Activated T-cell treated with anti-CD3 and anti-CD28 coated beads for 4 hours (primary cell): Measurements from ENCODE around the gene MARCHF3.
"Not testable (repeated sequence)": the region's sequence is repeated elsewhere in the genome, so short reads cannot be mapped to it uniquely, and the experiment has no call there.

ENCODE experiments used
- DNase-seq: peaks from one replicate; pipeline ENCODE4 v3.0.0-alpha.2; 2020

Gene MARCHF3

GRCh38 chr5:127046343-127047072 lies 16.1 kb upstream of the MARCHF3 start:
- no peak for DNase-seq

- DNase-seq = no peak
Observed at GRCh38 chr5:127042593-127042992, 12.2 kb upstream of the MARCHF3 start.

DNA sequence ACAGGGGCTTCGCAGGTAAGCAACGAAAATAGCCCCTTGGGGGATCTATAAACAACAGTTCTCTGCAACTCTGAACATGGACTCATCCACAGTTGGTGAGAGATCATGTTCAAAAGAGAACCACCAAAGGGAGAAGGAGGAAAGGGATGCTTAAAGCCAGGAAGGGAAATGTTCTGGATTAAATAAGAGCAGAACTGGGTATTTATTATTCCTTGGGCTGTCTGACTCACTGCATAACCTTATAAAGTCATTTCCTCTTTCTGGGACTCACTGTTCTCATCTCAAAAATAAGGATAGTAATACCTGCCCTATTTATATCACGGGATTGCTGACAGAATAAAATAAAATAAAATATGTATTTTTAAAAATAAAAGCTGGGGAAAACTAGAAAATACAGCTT lies 11.2 kb upstream of the MARCHF3 start:
- no peak for DNase-seq

GRCh38 chr5:127040796-127041520 lies 10.6 kb upstream of the MARCHF3 start:
- DNase-seq = no peak

- no peak for DNase-seq
Observed at GRCh38 chr5:127038550-127038949, 8.2 kb upstream of the MARCHF3 start.

- no peak for DNase-seq
Observed at GRCh38 chr5:127031863-127032232, 1.5 kb upstream of the MARCHF3 start.

- no peak for DNase-seq
Observed at GRCh38 chr5:127031147-127031862, 947 bp upstream of the MARCHF3 start.

- no peak for DNase-seq
Observed at GRCh38 chr5:127029581-127030258, 638 bp downstream of the MARCHF3 start.

GRCh38 chr5:127028822-127029457 lies 1.4 kb downstream of the MARCHF3 start:
- DNase-seq = no peak

DNA sequence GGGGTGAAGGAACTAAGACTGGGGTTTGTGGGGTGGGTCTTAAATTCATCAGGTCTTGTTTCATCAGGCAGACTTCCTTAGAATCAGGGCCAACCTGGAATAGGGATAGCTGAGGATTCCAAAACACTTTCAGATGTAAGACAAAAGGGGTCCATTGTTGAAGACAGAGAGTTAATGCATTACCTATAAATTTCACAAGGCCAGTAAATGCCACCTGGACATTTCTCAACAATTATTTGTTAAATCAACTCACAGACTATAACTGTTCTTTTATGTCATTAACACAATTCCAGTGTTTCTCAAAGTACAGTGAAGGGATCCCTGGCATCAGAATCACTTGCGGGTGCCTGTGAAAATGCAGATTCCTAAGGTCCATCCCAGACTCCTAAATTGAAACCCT lies 2.8 kb downstream of the MARCHF3 start:
- no peak for DNase-seq

DNA sequence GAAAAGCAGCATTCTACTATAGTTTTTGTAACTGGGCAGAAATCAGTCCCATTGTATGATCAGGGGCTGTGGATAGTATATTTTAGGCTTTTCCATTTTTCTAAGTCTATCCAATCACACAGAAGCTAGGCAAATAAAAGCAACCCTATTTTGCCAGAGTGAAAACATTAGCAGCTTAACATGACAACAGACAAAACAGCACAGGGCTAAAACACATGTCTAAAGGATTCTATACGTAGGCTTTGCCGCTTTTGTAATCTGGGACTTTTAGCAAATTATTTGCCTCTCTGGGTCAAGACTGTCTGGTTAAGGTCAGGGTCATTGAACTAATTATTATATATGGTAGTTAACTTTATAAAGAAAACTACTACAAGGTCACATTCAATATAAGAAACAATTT lies 4.2 kb downstream of the MARCHF3 start:
- no peak for DNase-seq

DNA sequence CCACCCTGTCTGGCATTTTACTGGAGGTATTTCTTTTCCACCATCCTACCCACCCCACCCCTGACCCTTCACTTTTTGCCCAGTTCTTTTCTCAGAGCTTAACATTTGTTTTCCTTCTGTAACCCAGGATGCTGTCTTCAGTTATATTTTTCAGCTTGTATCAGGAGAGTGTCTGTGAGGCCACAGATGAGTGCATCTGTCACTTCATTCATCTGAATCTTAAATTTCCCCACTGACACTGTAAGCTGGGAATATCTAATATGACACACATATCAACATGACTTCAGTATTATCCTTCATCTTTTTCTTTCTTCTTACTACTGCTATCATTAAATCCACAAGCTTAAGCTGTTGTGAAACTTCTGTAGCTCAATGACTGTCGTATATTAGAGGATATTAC lies 4.9 kb downstream of the MARCHF3 start:
- no peak for DNase-seq

- no peak for DNase-seq
Observed at GRCh38 chr5:127024821-127025220, 5.5 kb downstream of the MARCHF3 start.

GRCh38 chr5:127023552-127024191 lies 6.7 kb downstream of the MARCHF3 start:
- DNase-seq = not testable (repeated sequence)

DNA sequence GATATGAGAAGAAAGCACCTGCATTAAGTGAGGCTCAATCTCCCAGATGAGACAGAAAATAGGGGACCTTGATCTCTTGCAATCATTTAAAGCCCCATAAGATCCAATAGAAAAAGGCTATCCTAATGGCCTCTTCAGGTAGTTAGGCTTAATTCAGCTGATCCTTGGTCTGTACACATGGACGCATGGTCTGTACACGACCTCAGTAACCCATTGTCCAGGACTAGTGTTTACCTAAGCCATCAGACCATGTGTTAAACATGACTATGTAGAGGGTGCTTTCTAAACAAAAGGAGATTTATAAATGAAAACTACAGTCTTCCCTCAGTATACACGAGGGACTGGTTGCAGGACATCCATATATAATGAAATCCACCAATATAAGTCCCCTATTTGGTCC lies 7.5 kb downstream of the MARCHF3 start:
- DNase-seq = no peak

DNA sequence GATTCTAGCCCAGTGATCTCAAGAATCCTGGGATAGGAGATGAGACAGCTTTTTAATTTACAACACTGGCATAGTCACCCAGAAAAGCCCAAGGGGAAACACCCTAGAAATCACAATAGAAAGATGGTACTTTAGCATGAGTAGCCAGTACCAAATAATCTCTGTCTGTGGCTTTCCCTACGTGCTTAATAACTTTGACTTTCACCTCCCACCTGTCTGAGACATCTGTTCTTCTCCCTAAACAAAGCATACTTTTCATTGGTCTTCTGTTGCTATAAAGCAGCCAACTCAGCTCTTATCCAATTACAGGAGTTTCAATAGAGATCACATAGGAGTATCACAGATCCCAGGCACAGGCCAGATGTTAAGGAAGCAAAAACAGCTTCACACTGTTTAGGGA lies 10.4 kb downstream of the MARCHF3 start:
- DNase-seq = no peak

GRCh38 chr5:127016722-127017121 lies 13.6 kb downstream of the MARCHF3 start:
- DNase-seq = not testable (repeated sequence)

GRCh38 chr5:127015716-127016115 lies 14.6 kb downstream of the MARCHF3 start:
- no peak for DNase-seq

- DNase-seq = no peak
Observed at GRCh38 chr5:127014573-127014972, 15.8 kb downstream of the MARCHF3 start.

GRCh38 chr5:127013407-127013806 lies 17.0 kb downstream of the MARCHF3 start:
- no peak for DNase-seq

- no peak for DNase-seq
Observed at GRCh38 chr5:127012916-127013315, 17.4 kb downstream of the MARCHF3 start.

GRCh38 chr5:127011961-127012644 lies 18.3 kb downstream of the MARCHF3 start:
- no peak for DNase-seq
